GM18873 (cell line): ENCODE results near the gene PARP9.
A peak's percentile ranks its signal among the peaks of the same experiment; 100 is the strongest.
"Not testable (repeated sequence)": the region's sequence is repeated elsewhere in the genome, so short reads cannot be mapped to it uniquely, and the experiment has no call there.

Experiments used
- ATAC-seq: cut with Tn5 transposase; IDR thresholded peaks from one replicate; pipeline ENCODE4 v1.9.1; 2021; ENCODE audit warnings: mild to moderate bottlenecking, moderate library complexity, moderate number of reproducible peaks; ENCODE audit not compliant: unreplicated experiment, low FRiP score

The PARP9 gene

DNA sequence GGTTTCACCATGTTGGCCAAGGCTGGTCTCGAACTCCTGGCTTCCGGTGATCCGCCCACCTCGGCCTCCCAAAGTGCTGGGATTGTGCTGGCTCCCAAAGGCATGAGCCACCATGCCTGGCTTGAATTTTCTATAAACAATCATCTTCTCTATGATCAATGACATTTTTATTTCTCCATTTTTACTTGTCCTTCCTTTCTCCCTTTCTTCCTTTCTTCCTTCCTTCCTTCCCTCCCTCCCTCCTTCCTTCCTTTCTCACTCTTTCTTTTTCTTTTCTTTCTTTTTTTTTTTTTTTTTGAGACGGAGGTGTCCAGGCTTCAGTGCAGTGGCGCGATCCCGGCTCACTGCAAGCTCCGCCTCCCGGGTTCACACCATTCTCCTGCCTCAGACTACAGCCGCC lies 40.8 kb downstream of the PARP9 start:
- no peak for ATAC-seq

DNA sequence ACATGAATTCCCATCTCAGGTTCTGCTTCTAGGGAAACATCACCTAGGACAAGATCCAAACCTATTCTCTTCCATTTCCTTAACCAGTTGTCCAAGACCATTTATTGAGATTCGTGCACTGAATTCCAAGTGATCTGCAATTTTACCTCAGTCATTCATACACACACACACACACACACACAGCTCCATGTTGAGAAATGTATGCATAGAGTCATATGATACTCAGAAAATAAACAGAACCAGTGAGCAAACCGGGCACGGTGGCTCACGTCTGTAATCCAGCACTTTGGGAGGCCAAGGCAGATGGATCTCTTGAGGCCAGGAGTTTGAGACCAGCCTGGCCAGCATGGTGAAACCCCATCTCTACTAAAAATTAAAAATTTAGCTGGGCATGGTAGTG lies 43.2 kb downstream of the PARP9 start:
- ATAC-seq = no peak

DNA sequence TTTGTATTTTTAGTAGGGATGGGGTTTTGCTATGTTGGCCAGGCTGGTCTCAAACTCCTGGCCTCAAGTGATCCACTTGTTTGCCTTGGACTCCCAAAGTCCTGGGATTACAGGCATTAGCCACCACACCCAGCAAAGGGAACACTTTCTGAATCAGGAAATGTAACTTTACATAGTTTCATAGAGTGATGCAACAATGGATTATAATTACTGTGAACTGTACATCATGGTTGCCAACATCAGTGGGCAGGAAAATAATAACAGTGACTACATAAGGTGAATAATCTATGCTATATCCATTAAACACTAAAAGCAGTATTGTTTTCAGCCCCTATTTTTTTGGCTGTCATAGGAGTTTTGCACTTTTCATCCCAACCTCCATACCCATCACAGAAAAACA lies 44.4 kb downstream of the PARP9 start:
- no peak for ATAC-seq

DNA sequence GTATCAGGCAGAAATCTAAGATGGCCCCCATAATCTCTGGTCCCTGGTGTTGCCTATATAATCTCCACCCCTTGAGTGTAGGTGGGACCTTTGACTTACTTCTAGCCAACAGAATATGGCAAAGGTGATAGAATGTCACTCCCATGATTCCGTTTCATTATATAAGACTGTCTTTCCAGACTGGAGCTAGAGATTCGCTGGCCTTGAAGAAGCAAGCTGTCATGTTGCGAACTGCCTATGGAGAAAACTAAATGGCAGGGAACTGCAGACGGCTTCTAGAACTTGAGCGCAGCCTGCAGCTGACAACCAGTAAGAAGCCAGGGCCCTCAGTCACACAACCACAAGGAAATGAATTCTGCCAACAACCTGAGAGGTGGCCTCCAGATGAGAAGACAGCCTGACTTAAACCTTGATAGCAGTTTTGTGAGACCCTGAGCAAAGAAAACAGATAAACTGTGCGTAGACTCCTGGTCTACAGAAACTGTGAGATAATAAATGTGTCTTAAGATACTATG lies 47.2 kb downstream of the PARP9 start:
- ATAC-seq = no peak

DNA sequence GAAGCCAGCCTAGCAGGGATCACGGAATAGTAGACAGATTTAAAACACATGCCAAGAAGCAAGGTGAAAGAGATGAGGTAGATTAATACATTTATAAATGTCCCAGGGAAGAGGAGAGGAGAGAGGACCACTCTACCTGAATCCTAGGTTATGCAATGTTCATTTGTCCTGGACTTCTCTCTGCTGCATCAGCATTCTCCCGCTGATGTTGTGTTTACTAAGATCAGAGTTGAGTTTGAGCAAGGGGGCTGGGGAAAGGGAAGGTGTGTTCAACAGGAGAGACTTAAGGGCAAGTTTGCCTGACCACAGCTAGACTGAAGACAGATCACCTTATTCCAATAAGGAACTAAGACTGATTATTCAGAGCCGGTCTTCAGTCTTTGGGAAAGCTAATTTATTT lies 48.2 kb downstream of the PARP9 start:
- ATAC-seq = no peak

DNA sequence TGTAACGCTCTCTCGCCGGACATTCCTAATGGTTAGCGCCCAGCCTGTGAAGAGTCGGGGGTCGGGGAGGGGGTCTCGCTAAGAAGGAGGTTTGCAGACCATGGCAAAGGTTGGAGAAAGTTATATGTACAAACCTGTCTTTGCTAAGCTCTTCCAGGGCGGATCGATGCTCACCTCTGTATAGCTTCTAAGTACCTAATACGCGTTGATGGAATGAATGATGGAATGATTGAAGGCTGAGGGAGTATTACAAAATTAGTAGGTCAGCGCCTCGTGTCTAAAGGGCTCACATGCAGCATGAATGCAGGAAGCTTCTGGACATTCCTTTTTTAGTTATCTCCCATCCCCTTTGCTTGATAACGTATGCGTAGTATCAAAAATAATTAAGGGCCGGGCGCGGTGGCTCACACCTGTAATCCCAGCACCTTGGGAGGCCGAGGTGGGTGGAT lies 49.1 kb downstream of the PARP9 start:
- no peak for ATAC-seq

DNA sequence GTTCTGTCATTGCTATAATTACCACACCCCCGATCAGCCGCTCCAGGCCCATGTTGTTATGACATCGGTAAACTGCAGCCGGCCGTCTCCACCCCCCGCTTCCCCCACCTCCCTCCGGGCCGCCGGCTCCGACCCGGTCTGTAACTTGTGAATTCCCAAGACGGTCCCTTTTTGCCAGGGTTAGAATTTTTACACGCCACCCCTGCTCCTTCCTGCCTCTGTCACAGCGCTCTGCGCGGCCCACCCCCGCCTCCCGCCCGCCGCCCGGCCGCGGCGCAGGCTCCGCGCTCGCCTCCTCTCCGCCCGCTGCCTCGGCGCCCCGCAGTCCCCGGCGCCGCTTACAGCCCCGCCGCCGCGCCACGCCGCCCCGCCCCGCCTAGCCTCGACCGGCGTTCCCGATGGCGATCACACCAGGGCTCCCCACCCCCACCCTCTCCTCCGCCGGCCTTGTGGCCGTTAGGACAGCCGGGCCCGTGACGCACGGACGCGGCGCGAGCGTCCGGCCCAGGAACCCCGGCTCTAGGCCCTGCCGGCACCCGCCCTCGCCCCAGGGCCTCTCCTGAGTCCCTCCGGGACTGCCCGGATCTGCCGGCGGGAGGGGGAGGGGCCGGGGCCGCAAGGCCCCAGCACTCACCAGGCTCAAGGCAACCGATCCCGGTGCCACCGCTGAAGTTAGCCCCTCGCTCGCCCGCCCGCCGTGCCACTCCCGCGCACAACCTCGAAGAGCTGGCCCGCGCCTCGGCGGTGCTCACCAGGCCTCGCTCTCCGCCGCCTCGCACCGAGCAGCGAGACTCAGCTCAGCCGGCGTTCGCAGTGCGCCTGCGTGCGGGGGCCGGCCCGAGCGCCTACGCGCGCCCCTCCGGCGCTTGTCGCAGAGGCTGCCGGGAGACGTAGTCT lies 49.7 kb downstream of the PARP9 start, which contains the start of gene KPNA1:
Gene KPNA1 (minus strand): TSS at position 817 of the 897 bp plus-strand sequence. CDS start 18,374 bp downstream, outside the sequence.
- peak; percentile 78 for ATAC-seq

DNA sequence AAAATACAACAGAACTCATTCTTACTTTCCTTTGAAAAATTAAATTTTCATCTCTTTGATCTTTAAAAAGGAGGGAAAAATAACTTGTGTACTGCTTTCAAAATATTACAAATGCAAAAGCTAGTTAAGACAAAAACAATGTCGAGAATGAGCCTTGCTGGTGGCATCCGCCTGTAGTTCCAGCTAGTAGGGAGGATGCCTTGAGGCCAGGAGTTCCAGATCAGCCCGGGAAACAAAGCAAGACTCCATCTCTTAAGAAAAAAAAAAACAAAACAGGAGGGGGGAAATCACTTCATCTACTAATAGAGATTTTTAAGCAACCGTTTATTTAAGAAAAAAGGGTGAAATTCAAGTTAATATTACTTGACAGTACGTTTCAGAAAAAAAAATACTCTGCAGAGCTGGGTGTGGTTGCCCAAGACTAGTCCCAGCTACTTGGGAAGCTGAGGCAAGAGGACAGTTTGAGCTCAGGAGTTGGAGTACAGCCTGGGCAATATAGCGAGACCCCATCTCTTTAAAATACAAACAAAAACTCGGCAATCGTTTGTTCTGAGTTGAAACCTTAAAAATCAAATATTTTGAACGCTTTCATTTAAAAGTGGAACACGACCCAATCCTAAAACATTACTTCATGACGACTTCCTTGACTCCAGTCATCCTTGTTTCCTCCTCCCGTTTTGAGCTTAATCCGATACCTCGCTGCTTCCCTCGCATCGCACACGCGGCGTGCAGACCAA lies 50.5 kb downstream of the PARP9 start:
- no peak for ATAC-seq

DNA sequence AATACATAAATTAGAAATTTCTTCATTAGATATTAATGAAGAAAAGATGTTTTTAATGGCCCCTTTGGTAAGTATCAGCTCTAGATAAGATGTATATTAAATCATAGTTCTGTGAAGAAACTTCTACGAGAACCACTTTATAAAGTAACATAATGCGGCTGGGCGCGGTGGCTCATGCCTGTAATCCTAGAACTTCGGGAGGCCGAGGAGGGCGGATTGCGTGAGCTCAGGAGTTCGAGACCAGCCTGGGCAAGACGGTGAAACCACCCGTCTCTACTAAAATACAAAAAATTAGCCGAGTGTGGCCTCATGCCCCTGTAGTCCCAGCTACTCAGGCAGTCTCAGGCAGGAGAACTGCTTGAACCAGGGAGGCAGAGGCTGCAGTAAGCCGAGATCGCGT lies 51.8 kb downstream of the PARP9 start:
- ATAC-seq = no peak

DNA sequence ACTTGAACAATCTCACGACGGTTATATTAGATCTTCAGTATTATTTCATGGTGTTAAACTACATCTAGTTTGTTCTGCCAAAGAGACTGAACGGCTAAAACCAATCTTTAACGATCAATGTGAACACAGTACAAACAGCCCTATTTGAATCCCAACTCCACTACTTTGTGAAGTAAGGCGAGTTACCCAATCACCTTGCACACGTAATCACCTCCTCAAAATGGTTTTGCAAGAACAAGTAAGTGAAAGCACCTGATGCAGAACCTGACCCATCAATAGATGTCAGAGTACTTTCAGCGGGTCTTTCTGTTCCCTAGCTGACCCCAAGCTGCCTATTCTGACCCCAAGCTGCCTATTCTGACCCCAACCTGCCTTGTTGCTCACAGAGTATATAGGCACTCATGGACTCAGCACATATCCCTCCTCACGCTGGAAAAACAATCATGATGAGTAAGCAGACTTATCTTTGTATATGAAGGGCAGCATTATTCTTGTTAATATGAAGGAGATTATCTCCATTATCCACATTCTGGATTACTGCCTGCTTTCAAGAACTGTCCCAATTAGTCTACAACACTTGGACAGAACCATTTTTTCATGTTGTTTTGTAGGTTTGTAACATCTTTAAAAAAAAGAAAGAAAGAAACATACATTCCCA lies 53.1 kb downstream of the PARP9 start:
- no peak for ATAC-seq

DNA sequence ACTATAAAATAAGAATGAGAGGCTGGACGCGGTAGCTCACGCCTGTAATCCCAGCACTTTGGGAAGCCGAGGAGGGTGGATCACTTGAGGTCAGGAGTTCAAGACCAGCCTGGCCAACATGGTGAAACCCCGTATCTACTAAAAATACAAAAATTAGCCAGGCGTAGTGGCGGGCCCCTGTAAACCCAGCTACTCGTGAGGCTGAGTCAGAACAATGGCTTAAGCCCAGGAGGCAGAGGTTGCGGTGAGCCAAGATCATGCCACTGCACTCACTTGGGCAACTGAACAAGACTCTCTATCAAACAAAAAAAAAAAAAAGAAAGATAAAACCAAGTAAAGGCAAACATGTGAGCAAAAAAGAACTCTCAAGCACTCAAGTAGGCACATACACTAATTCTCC lies 55.2 kb downstream of the PARP9 start:
- ATAC-seq = not testable (repeated sequence)

DNA sequence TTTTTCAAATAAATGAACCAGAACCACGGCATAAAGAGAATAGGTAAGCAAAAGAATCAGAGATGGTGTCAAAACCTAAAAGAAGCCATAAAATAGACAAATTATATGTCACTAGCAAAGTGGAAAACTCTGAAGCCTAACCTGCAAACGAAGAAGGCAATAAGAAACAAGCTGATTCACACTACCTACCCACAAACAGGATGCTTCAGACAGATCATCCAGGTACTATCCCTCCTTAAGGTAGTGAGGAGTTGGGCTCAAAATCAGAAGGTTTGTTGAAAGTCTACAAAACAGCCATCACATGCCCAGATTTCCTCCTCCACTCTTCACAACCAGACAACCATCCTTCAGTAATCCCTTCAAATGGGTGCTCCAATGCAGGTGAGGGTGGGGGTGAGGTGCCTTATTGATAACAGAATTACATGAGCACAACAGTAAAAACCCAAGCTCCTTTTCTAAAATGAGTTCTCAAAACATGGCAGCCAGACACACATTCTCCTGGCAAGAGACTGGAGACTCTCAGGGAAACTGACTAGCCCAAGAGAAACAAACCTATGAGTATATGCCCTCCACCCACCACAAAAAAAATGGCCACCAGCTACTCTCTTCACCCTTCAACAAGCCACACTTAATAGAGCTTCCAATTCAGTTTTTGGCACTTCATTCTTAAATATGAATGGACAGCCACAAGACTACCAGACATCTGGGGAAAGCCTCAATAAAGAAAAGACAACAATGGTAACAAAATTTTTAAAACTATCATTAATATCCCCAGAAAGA lies 55.8 kb downstream of the PARP9 start:
- ATAC-seq = no peak

DNA sequence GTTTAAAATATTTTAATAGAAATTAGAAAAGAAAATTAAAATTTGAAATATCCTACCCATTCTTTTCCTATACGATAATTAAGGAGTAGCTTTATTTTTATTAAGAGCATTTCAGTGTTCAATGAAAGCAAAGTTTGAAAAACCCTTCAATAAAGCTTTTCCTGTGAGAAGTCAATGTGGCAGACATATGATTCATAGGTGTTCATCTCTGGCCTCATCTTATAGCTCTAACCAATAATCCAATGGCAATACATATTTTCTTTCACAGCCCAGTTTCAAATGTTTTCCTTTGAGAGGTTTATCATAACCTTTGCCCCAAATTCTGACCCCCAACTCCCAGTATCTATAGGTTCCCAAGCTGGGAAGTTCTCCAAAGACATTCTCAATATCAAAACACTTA lies 57.6 kb downstream of the PARP9 start:
- no peak for ATAC-seq

DNA sequence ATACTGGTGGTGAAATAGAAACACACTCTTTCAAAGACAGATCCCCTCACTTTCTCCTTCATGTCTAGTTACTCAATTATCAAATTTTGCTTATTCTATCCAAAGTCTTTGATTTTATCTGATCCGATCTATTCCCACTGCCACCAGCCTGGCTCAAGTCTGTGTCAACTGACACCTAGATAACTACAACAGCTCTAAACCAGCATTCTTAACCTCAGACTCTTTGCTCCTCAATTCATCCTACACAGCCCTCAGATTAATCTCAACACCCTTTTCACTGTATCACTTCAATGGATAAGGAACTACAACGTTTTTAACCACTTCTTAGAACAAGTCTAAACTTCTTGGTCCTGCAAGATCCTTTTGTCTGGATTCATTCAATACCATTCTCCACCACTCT lies 58.4 kb downstream of the PARP9 start:
- ATAC-seq = no peak

DNA sequence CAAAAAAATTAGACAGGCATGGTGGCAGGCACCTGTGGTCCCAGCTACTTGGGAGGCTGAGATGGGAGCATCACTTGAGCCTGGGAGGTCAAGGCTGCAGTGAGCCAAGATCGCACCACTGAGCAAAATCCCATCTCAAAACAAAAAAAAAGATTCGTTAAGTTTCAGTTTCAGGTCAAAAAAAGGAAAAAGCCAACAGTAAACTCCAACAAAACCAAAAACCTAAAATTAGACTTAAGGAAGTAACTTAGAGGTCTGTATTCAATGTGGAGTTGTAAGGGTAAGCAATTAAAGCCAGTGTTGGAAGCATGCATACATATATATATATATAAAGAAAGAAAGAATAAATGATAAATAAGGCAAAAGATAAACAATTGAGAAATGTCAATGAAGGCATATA lies 61.2 kb downstream of the PARP9 start:
- no peak for ATAC-seq

DNA sequence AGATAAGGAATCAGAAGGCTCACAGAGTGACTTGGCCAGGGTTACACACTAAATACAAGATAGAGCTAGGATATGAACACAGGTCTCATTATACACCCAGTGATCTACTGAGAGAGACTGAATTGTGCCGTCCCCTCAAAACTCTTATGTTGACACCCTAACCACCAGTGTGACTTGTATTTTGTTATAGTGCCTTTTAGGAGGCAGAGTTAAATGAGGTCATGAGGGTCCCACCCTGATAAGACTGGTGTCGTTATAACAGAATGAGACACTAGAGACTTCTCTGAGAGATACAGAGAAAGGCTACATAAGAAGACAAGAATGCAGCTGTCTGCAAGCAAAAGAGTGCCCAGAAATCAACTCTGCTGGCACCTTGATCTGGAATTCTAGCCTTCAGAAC lies 62.0 kb downstream of the PARP9 start:
- ATAC-seq = no peak

DNA sequence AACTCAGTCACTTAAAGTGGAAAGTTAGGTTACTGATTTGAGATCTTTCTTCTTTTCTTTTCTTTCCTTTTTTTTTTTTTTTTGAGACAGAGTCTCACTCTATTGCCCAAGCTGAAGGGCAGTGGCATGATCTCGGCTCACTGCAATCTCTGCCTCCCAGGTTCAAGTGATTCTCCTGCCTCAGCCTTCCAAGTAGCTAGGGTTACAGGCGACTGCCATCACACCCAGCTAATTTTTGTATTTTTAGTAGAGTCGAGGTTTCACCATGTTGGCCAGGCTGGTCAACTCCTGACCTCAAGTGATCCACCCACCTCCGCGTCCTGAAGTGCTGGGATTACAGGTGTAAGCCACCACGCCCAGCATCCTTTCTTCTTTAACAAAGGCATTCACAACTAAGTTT lies 63.1 kb downstream of the PARP9 start:
- not testable (repeated sequence) for ATAC-seq

DNA sequence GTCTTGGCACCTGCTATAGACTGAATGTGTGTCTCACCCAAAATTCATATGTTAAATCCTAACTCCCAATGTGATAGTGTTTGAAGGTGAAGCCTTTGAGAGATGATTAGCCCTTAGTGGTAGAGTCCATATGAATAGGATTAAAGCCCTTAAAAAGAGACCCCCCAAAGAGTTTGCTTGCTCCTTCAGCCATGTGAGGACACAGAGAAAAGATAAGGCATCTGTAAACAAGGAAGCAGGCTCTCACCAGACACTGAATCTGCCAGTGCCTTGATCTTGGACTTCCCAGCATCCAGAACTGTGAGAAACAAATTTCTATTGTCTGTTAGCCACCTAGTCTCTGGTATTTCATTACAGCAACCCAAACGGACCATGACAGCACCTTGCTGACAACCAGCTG lies 65.9 kb downstream of the PARP9 start:
- no peak for ATAC-seq

DNA sequence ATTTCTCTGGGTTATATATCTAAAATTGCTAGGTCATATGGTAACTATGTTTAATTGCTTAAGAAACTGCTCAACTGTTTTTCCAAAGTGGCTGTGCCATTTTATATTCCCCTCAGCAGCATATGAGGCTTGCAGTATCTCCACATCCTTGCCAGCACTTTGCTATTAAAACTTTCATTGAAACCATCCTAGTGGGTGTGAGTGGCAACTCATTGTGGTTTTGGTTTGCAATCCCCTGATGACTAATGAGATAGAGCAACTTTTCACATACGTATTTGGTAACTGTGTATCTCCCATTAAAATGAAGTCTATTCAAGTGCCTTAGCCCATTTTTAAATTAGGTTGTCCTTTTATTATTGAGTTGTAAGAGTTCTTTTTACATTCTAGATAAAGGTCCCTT lies 66.7 kb downstream of the PARP9 start:
- ATAC-seq = peak; percentile 86

DNA sequence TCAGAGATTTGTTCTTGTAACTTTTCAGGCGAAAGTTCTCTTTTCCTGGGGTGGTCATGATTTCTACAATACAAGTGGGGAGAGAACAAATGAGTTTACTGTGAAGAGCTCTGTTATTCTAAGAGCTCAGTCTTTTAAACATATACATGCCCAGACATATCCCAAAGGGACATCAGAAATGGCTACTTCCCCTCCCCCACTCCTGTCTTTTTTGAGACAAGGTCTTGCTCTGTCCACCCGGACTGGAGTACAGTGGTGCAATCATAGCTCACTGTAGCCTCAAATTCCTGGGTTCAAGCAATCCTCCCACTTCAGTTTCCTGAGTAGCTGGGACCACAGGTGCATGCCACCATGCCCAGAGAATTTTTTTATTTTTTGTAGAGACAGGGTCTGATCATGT lies 67.6 kb downstream of the PARP9 start:
- ATAC-seq = no peak
